ENCODE data around the gene SLC2A14.
"Not testable (repeated sequence)": the region's sequence is repeated elsewhere in the genome, so short reads cannot be mapped to it uniquely, and the experiment has no call there.

The SLC2A14 gene

GRCh38 chr12:7868391-7868790, 4.3 kb downstream of the SLC2A14 start:
- DNase-seq = no peak

GRCh38 chr12:7864601-7865150, 8.0 kb downstream of the SLC2A14 start:
- DNase-seq = no peak

GRCh38 chr12:7862814-7863348, 9.8 kb downstream of the SLC2A14 start:
- not testable (repeated sequence) for DNase-seq

GRCh38 chr12:7862301-7862700, 10.4 kb downstream of the SLC2A14 start:
- DNase-seq = not testable (repeated sequence)

GRCh38 chr12:7859552-7859951, 13.2 kb downstream of the SLC2A14 start:
- no peak for DNase-seq

- DNase-seq = no peak
Observed at GRCh38 chr12:7857971-7858370, 14.7 kb downstream of the SLC2A14 start.

- DNase-seq = no peak
Observed at GRCh38 chr12:7856516-7856915, 16.2 kb downstream of the SLC2A14 start.

- no peak for DNase-seq
Observed at GRCh38 chr12:7853557-7853956, 19.2 kb downstream of the SLC2A14 start.

GRCh38 chr12:7851622-7852081, 21.1 kb downstream of the SLC2A14 start:
- DNase-seq = not testable (repeated sequence)

- DNase-seq = not testable (repeated sequence)
Observed at GRCh38 chr12:7850099-7850498, 22.6 kb downstream of the SLC2A14 start.

GRCh38 chr12:7848098-7848422, 24.7 kb downstream of the SLC2A14 start:
- not testable (repeated sequence) for DNase-seq

GRCh38 chr12:7847226-7848097, 25.3 kb downstream of the SLC2A14 start:
- DNase-seq = not testable (repeated sequence)

- DNase-seq = no peak
Observed at GRCh38 chr12:7844116-7844515, 28.6 kb downstream of the SLC2A14 start.

- DNase-seq = not testable (repeated sequence)
Observed at GRCh38 chr12:7843583-7843982, 29.1 kb downstream of the SLC2A14 start.

- not testable (repeated sequence) for DNase-seq
Observed at GRCh38 chr12:7843149-7843548, 29.6 kb downstream of the SLC2A14 start.

GRCh38 chr12:7842444-7842843, 30.3 kb downstream of the SLC2A14 start:
- not testable (repeated sequence) for DNase-seq

GRCh38 chr12:7839848-7840247, 32.9 kb downstream of the SLC2A14 start:
- DNase-seq = not testable (repeated sequence)

GRCh38 chr12:7839226-7839625, 33.5 kb downstream of the SLC2A14 start:
- DNase-seq = not testable (repeated sequence)

GRCh38 chr12:7837366-7837765, 35.3 kb downstream of the SLC2A14 start:
- no peak for DNase-seq

- no peak for DNase-seq
Observed at GRCh38 chr12:7835766-7836165, 36.9 kb downstream of the SLC2A14 start.

GRCh38 chr12:7835116-7835515, 37.6 kb downstream of the SLC2A14 start:
- no peak for DNase-seq

GRCh38 chr12:7834701-7835100, 38.0 kb downstream of the SLC2A14 start:
- no peak for DNase-seq

- DNase-seq = no peak
Observed at GRCh38 chr12:7833831-7834230, 38.9 kb downstream of the SLC2A14 start.

GRCh38 chr12:7833201-7833600, 39.5 kb downstream of the SLC2A14 start:
- DNase-seq = not testable (repeated sequence)

Measured in stimulated activated CD4-positive, alpha-beta T cell treated with anti-CD3 and anti-CD28 coated beads, Interleukin-4, amount 100 ng/mL, for 24 hours (primary cell).